Measurements from ENCODE around the gene ABCA13. TPM values are rescaled to one million over a fixed set of nuclear protein-coding genes. Genes with fewer than 3 reads are reported as not detected.

The ABCA13 gene
- total RNA-seq, 2 donors from 2014 or later = 1.7 to 2.5 TPM

GRCh38 chr7:48681006-48681405 is 509.7 kb downstream of the ABCA13 start:
- TF ChIP-seq, protein P1, sequence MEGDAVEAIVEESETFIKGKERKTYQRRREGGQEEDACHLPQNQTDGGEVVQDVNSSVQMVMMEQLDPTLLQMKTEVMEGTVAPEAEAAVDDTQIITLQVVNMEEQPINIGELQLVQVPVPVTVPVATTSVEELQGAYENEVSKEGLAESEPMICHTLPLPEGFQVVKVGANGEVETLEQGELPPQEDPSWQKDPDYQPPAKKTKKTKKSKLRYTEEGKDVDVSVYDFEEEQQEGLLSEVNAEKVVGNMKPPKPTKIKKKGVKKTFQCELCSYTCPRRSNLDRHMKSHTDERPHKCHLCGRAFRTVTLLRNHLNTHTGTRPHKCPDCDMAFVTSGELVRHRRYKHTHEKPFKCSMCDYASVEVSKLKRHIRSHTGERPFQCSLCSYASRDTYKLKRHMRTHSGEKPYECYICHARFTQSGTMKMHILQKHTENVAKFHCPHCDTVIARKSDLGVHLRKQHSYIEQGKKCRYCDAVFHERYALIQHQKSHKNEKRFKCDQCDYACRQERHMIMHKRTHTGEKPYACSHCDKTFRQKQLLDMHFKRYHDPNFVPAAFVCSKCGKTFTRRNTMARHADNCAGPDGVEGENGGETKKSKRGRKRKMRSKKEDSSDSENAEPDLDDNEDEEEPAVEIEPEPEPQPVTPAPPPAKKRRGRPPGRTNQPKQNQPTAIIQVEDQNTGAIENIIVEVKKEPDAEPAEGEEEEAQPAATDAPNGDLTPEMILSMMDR (IDR thresholded peaks at IDR 0.05) = no peak
- Histone ChIP-seq H3K9ac (ENCODE audit: low read depth in 2 of 2, low read length in 2 of 2) (no peak overlapping the region), H3K4me1 (no peaks in the 10 kb centered on the region), H3K36me3 (no peaks in the 10 kb centered on the region), H3K27me3 (no peaks in the 10 kb centered on the region), H3K9me3 (no peaks in the 10 kb centered on the region), H3K4me3 (no peak overlapping the region), H3K27ac (no peak overlapping the region)
- intact Hi-C loops (cut with DNase I) = no loop called here
- no peak for DNase-seq

GRCh38 chr7:48691788-48692187 is 520.5 kb downstream of the ABCA13 start:
- Histone ChIP-seq H3K36me3 (no peaks in the 10 kb centered on the region), H3K27ac (no peak overlapping the region), H3K4me3 (no peak overlapping the region), H3K27me3 (no peaks in the 10 kb centered on the region), H3K9ac (ENCODE audit: low read depth in 2 of 2, low read length in 2 of 2) (no peak overlapping the region), H3K9me3 (no peaks in the 10 kb centered on the region), H3K4me1 (no peaks in the 10 kb centered on the region)
- TF ChIP-seq, protein P1 (IDR thresholded peaks at IDR 0.05) = no peak
- no peak for DNase-seq
- intact Hi-C loops (cut with DNase I) = no loop called here

Other genes with a start within 250 kb of the ABCA13 start
- 1 to 10 TPM in 1 of 2 donors, under 1 TPM in 1; 0.40 to 1.2 TPM for gene PKD1L1, start 223.0 kb upstream of the ABCA13 start, total RNA-seq
- 10 to 100 TPM; 31.6 to 33.2 TPM for gene HUS1, start 191.8 kb upstream of the ABCA13 start, total RNA-seq
- gene SUN3, start 142.4 kb upstream of the ABCA13 start, total RNA-seq = not detected
- under 1 TPM in 1 of 2 donors, not detected in 1; 0.24 TPM for gene C7orf57, start 135.9 kb upstream of the ABCA13 start, total RNA-seq
- 10 to 100 TPM; 34.0 to 41.9 TPM for gene UPP1, start 82.2 kb upstream of the ABCA13 start, total RNA-seq